Measurements from ENCODE around the gene AUTS2. TPM values are rescaled to one million over a fixed set of nuclear protein-coding genes. Genes with fewer than 3 reads are reported as not detected.

Gene AUTS2
- total and polyA plus RNA-seq, 11 donors: 3.4 to 14.0 (median 7.3) TPM

GRCh38 chr7:69665369-69665768 lies 67.1 kb downstream of the AUTS2 start:
- ATAC-seq (no peak), DNase-seq (no peak)
- 72 to 86% (median 79%) methylated on average over 2 of the region's 2 CpGs for WGBS, 4 donors
- intact Hi-C loops (cut with DNase I): no loop called here
- Histone ChIP-seq H3K36me3 (no peaks in the 10 kb centered on the region), H3K27me3 (no peaks in the 10 kb centered on the region), H3K27ac (no peak overlapping the region), H3K4me1 (peaks cover 0 to 8% (median 0%) of the 10 kb centered on the region in 12 donors), H3K9me3 (no peaks in the 10 kb centered on the region), H3K4me3 (no peak overlapping the region)
- no peak for TF ChIP-seq POLR2A (IDR thresholded peaks at IDR 0.05)
- TF ChIP-seq CTCF (IDR thresholded peaks at IDR 0.05): no peak

- WGBS, 4 donors: 23 to 50% (median 36%) methylated on average over 1 of the region's 1 CpG
Observed at GRCh38 chr7:69668339-69668870, 70.1 kb downstream of the AUTS2 start.

GRCh38 chr7:69670701-69671100 lies 72.4 kb downstream of the AUTS2 start:
- ATAC-seq: no peak
- WGBS, 4 donors: 62 to 81% (median 75%) methylated on average over 4 of the region's 4 CpGs

More at GRCh38 chr7:69668339-69668870, 70.1 kb downstream of the AUTS2 start:
- TF ChIP-seq CTCF (IDR thresholded peaks at IDR 0.05) (no peak), POLR2A (IDR thresholded peaks at IDR 0.05) (no peak)
- Histone ChIP-seq H3K4me3 (no peak overlapping the region), H3K27ac (no peak overlapping the region), H3K4me1 (peaks cover 0 to 20% (median 0%) of the 10 kb centered on the region in 12 donors), H3K36me3 (no peaks in the 10 kb centered on the region), H3K9me3 (no peaks in the 10 kb centered on the region), H3K27me3 (no peaks in the 10 kb centered on the region)
- intact Hi-C loops (cut with DNase I): no loop called here
- DNase-seq (no peak), ATAC-seq (no peak)

GRCh38 chr7:69673074-69673473 lies 74.8 kb downstream of the AUTS2 start:
- WGBS, 4 donors: 85 to 97% (median 95%) methylated on average over 2 of the region's 2 CpGs
- H3K9me3 ChIP-seq: no peaks in the 10 kb centered on the region
- DNase-seq: no peak
- H3K27me3 ChIP-seq: no peaks in the 10 kb centered on the region
- H3K4me3 ChIP-seq: no peak overlapping the region
- H3K36me3 ChIP-seq: no peaks in the 10 kb centered on the region
- intact Hi-C loops (cut with DNase I): loop anchor here in 1 of 10 donors (10.0 kb wide), 1 partner anchor 62 kb away; no protein-coding TSS in a partner anchor
- H3K27ac ChIP-seq: no peak overlapping the region
- peaks cover 0 to 28% (median 4%) of the 10 kb centered on the region in 12 donors for H3K4me1 ChIP-seq
- TF ChIP-seq CTCF (IDR thresholded peaks at IDR 0.05) (no peak), POLR2A (IDR thresholded peaks at IDR 0.05) (no peak)
- ATAC-seq: no peak

More at GRCh38 chr7:69670701-69671100, 72.4 kb downstream of the AUTS2 start:
- Histone ChIP-seq H3K4me1 (peaks cover 0 to 24% (median 1%) of the 10 kb centered on the region in 12 donors), H3K9me3 (no peaks in the 10 kb centered on the region), H3K4me3 (no peak overlapping the region), H3K27me3 (no peaks in the 10 kb centered on the region), H3K27ac (no peak overlapping the region), H3K36me3 (no peaks in the 10 kb centered on the region)
- TF ChIP-seq POLR2A (IDR thresholded peaks at IDR 0.05): no peak
- no peak for TF ChIP-seq CTCF (IDR thresholded peaks at IDR 0.05)
- intact Hi-C loops (cut with DNase I): loop anchor here in 1 of 10 donors (10.0 kb wide), 1 partner anchor 64 kb away; no protein-coding TSS in a partner anchor
- DNase-seq: no peak
